Measurements from ENCODE around the gene NTSR1. TPM values are rescaled to one million over a fixed set of nuclear protein-coding genes. Genes with fewer than 3 reads are reported as not detected.

The NTSR1 gene
- under 1 TPM in 1 of 2 donors, not detected in 1; 0.14 TPM for total RNA-seq
- long read RNA-seq, donor 1, partial matches to known transcripts: 1 of 1 reads
- long read RNA-seq, donor 1, other reads (novel, unspliced or antisense): 0 of 1 reads
- long read RNA-seq, donor 2: 0 reads

GRCh38 chr20:62708591-62709536 is at the start of gene NTSR1:
Gene NTSR1 (plus strand): TSS chr20:62708836. CDS start chr20:62709208, 372 bp downstream.
- intact Hi-C loops (cut with DNase I): no loop called here

DNA sequence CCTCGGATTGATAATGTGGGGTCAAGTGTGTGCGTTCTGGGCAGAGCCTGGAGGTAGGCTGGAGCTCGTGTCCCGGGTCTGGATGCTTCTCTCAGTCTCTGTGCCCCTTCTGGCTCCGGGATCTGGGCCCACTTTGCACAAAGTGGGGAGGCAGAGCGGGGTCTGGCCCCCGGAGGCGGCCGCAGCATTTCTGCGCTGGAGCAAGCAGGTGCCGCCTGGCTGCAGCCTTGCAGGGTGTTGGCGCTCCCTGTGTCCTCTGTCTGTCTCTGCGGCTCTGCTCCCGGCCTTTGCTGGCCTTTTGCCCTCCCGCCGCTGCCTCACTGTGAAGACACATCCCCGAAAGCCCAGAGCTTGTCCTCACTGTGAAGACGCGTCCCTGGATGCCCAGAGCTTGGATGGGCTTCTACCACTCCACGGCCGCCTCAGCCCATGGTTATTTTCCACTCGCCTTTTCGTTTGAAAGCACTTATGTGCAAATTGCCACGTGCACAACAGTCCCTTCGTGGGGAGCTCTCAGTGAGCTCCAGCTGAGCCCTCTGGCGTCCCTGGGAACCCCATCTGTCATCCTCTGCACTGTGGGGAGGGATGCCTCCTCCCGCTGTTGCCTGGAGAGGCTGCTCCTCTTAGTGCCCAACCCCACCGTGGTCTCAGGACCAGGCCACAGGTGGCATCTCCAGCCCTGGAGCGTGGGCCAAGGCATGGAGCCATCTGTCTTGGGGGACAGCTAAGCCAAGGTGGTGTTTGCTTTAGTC is 49.0 kb upstream of the NTSR1 start:
- intact Hi-C loops (cut with DNase I): loop anchor here in 1 of 2 donors (10.0 kb wide), 1 partner anchor 155 kb away; the partner anchor contains the start of gene COL9A3
- DNase-seq (ENCODE audit: low spot score): no peak

More at GRCh38 chr20:62708591-62709536, at the start of gene NTSR1:
- no peak for DNase-seq (ENCODE audit: low spot score)

GRCh38 chr20:62660240-62660615 is 48.4 kb upstream of the NTSR1 start:
- no peak for DNase-seq (ENCODE audit: low spot score)
- intact Hi-C loops (cut with DNase I): loop anchor here in 1 of 2 donors (10.0 kb wide), 1 partner anchor 155 kb away; the partner anchor contains the start of gene COL9A3

DNA sequence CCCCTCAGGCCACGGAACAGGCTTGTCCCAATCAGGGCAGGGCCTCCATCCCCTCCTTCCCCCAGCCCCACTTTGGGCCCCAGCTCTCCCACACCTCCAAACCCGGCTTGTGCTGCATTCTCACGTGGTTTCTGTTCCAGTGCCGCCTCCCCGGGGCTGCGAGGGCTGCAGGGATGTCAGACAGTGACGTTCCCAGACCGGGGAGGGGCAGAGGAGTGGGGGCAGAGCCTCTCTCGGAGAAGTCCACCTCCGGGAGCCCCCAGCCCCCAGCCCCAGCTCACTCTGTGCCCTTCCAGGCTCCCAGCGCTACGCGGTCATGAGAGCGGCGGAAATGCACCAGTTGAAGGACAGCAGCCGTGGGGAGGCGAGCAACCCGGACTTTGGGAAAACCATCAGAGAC is 47.9 kb upstream of the NTSR1 start:
- intact Hi-C loops (cut with DNase I): loop anchor here in 1 of 2 donors (10.0 kb wide), 1 partner anchor 154 kb away; the partner anchor contains the start of gene COL9A3
- DNase-seq (ENCODE audit: low spot score): no peak

DNA sequence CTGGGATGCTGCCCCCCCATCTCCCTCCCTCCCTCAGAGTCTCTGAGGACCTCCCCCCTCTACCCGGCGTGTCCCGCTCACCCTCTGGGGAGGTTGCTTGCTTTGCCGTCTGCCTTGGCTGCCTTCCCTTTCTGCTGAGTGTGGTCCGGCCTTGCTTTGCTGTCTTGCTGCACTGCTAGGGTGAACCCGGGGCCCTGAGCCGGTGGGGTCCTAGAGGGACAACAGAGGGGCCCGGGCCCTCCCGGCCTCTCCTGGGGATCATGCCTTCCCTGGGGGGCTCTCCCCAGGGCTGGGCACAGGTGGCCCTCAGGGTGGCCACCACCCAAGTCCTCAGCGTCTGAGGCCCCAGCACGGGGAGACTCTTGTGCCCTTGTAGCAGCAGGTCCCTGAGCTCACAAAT is 47.0 kb upstream of the NTSR1 start:
- intact Hi-C loops (cut with DNase I): loop anchor here in 1 of 2 donors (10.0 kb wide), 1 partner anchor 153 kb away; the partner anchor contains the start of gene COL9A3

GRCh38 chr20:62662422-62662821 is 46.2 kb upstream of the NTSR1 start:
- DNase-seq (ENCODE audit: low spot score): no peak
- intact Hi-C loops (cut with DNase I): loop anchor here in 1 of 2 donors (10.0 kb wide), 1 partner anchor 152 kb away; the partner anchor contains the start of gene COL9A3

More for the DNA sequence above, 47.0 kb upstream of the NTSR1 start:
- no peak for DNase-seq (ENCODE audit: low spot score)

- intact Hi-C loops (cut with DNase I): loop anchor here in 1 of 2 donors (10.0 kb wide), 1 partner anchor 151 kb away; the partner anchor contains the start of gene COL9A3
- DNase-seq (ENCODE audit: low spot score): no peak
These were observed 45.3 kb upstream of the NTSR1 start for GRCh38 chr20:62663145-62664018.

GRCh38 chr20:62664019-62664971 is 44.3 kb upstream of the NTSR1 start:
- no peak for DNase-seq (ENCODE audit: low spot score)
- intact Hi-C loops (cut with DNase I): loop anchor here in 1 of 2 donors (10.0 kb wide), 1 partner anchor 151 kb away; the partner anchor contains the start of gene COL9A3

GRCh38 chr20:62665153-62665754 is 43.4 kb upstream of the NTSR1 start:
- DNase-seq (ENCODE audit: low spot score): no peak
- intact Hi-C loops (cut with DNase I): loop anchor here (5.0 to 10.0 kb wide), 4 partner anchors 127 to 182 kb away; partner anchors contain the start of gene COL9A3 (in 1 of the 2)

DNA sequence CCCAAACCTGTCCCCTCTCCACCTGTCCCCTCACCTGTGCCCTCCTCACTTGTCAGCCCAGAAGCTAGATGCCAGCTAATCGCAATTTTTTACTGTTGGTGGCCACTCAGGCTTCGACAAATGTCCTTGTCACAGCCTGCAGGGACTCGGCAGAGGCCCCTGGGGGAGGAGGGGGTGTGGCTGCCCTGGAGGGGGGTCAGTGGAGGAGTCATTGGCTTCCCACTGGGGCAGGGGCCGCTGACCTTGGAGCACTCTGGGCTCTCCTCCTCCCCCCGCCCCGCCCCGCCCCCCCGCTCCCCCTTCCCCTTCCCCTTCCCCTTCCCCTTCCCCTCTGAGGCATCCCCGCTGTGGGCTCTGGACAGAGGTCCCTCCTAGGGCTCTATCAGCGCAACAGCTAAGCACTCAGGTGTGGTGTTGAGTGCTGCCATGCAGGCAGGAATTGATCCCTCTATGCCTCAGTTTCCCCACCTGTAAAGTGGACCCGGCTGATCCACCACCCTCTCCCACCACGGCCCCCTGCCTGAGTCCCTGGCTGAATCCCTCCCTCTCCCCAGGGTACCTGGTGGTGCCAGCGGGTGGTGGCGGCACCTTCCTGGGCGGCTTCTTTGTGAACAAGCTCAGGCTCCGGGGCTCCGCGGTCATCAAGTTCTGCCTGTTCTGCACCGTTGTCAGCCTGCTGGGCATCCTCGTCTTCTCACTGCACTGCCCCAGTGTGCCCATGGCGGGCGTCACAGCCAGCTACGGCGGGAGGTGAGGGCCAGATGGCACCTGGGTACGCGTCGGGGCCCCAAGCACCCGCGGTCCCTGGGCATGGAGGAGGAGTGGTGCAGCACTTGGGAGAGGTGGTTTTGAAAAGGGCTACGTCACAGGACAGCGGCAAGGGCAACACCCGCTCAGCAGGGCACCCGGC is 42.6 kb upstream of the NTSR1 start:
- intact Hi-C loops (cut with DNase I): loop anchor here (5.0 to 10.0 kb wide), 4 partner anchors 126 to 181 kb away; partner anchors contain the start of gene COL9A3 (in 1 of the 2)

DNA sequence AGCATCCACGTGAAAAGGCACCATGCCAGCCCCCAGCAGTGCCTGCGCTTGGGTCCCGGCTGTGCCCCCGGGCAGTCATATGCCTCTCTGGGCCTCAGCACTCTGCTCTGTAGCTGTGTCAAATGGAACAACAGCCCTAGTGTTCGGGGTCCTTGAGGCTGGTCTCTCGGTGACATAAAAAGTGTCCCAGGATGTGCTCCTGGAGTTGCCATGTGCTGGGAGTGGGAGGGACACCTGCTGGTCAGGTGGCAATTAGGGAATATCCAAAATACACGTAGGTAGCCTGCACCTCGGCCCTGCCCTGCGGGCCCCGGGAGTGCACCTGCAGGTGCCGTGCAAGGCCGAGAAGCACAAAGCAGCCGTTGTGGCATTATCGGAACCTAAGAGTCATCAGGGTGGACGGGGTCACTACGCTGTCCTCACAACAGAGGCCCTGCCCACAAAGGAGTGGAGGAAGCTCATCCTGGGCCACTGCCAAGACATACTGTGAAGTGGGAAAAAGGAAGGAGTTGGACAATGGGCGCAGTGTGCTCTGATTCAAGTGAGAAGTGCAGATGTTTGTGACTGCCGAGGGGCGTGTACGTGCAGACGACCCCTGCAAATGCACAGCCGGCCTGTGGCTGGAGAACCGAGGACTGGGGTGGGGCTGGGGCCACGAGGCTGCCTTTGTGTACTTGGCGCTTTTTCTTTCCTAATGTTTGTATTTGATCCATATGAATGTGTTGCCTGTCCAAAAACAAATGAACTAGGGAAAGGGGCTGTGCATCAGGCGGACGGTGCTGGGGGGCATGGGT is 41.7 kb upstream of the NTSR1 start:
- intact Hi-C loops (cut with DNase I): loop anchor here (5.0 to 10.0 kb wide), 4 partner anchors 125 to 180 kb away; partner anchors contain the start of gene COL9A3 (in 1 of the 2)
- no peak for DNase-seq (ENCODE audit: low spot score)

More for the DNA sequence above, 42.6 kb upstream of the NTSR1 start:
- DNase-seq (ENCODE audit: low spot score): no peak

DNA sequence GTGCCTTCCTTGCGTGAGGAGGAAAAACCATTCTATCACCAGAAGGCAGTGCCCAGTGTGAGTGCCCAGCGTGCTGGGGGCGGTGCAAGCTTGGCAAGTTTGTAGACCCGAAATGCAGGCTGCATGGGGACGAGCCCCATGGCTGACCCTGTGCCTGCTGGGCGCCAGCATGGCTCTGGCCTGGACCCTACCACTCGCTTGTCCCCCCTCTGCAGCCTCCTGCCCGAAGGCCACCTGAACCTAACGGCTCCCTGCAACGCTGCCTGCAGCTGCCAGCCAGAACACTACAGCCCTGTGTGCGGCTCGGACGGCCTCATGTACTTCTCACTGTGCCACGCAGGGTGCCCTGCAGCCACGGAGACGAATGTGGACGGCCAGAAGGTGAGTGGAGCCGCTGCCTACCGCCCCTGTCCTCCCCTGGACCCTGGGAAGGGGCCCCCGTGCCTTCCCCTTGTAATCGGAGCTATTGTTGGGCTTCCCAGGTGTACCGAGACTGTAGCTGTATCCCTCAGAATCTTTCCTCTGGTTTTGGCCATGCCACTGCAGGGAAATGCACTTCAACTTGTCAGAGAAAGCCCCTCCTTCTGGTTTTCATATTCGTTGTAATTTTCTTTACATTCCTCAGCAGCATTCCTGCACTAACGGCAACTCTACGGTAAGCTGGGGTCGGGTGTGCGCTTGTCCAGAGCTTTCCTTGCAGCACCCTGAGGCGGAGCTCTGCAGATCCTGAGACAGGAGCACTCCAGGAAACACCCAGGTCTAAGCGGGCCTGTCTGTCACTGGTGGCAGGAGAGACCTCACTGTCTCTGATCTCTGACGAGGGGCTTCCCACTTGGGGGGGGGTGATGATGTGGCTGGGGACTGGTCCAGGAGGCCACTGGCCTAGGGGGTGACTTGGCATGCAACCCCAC is 40.9 kb upstream of the NTSR1 start:
- intact Hi-C loops (cut with DNase I): loop anchor here (5.0 to 10.0 kb wide), 4 partner anchors 125 to 180 kb away; partner anchors contain the start of gene COL9A3 (in 1 of the 2)
- DNase-seq (ENCODE audit: low spot score): no peak

- intact Hi-C loops (cut with DNase I): loop anchor here (5.0 to 10.0 kb wide), 4 partner anchors 124 to 179 kb away; partner anchors contain the start of gene COL9A3 (in 1 of the 2)
- no peak for DNase-seq (ENCODE audit: low spot score)
These were observed 40.1 kb upstream of the NTSR1 start for GRCh38 chr20:62668441-62669027.

Measured in posterior vena cava (tissue), 2 donors.